CD4-positive, alpha-beta T cell treated with Interleukin-10 for 1 hour (primary cell): ENCODE data around the gene TAS2R41.

Source experiments
- DNase-seq: peaks from one replicate; pipeline ENCODE4 v3.0.0-alpha.2; 2020

Gene TAS2R41

DNA sequence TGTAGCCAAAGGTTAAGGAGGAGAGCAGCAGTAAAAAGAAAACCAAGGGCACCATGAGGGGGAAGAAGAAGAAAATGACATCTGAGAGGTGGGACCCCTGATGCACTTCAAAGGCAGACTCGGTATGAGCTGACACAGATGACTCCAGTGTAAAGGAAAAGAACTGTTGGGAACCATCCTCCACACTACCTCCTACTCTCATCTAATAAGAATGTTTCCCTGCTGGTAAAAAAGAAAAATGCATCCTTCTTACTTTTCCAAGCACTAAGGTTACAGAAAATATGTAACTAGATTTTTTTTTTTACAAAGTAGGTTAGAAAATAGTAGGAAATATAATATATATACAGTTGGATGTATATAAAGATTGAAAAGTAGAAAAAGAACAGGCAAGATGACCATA lies 16.9 kb downstream of the TAS2R41 start:
- no peak for DNase-seq

- no peak for DNase-seq
These were observed 18.2 kb downstream of the TAS2R41 start for GRCh38 chr7:143495851-143496250.

GRCh38 chr7:143496263-143496662 lies 18.6 kb downstream of the TAS2R41 start:
- DNase-seq = no peak

DNA sequence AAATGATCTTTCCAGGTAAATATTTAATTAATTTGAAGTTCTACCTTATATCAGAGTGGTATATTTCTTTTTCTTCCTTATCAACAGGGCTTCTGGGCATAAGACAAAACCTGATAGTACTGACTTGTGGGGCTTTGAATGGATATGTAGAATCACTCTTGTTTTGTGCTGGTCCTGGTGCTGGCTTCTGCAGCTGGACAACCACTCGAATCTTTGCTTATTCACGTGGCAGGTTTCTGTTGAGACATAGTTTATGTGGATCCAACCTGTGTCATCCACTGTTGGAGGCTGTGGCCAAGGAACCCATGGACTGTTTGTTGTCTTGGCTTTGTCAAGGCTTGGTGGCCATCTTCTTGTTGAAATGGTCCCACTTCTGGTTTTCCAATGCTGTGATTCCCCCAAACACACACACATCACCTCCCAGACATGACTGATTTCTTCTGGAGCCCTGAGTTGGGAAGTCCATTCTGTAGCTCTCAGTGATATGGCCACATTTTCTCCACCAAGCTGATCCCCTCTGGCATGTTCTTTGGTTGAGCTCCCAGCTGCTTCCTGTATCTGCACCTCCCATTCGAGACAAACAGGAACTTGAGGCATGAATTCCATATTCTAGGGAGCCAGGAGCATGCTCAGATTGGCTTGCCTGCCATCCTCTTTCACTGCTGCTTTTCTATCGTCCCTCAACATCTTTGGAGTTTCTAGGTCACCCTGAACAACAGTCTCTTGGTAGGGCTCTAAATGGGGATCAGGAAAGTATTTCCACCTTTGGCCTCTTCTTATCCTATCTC lies 19.5 kb downstream of the TAS2R41 start:
- no peak for DNase-seq

DNA sequence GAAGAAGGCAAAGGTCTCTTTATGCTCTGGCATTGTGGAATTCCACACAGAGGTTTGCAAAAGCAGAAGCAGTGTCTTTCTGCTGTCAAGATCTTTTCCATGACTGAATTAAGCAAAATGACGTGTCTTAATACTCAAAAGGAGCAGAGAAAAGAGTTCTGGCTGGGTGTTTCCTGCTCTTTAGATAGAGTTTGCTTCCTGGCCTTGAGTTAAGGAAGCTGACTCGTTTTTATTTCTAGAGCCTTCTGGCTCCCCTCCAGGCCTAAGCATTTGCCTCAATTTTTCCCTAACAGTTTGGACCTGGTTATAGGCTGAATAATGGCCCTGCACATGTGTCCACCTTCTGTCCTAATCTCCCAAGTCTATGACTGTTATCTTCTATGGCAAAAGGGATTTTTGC lies 21.6 kb downstream of the TAS2R41 start:
- DNase-seq = no peak

GRCh38 chr7:143499743-143500348 lies 22.2 kb downstream of the TAS2R41 start:
- DNase-seq = no peak

GRCh38 chr7:143503261-143503660 lies 25.6 kb downstream of the TAS2R41 start:
- no peak for DNase-seq

- no peak for DNase-seq
These were observed 26.7 kb downstream of the TAS2R41 start for GRCh38 chr7:143504215-143504936.

GRCh38 chr7:143504937-143505297 lies 27.2 kb downstream of the TAS2R41 start:
- DNase-seq = no peak

DNA sequence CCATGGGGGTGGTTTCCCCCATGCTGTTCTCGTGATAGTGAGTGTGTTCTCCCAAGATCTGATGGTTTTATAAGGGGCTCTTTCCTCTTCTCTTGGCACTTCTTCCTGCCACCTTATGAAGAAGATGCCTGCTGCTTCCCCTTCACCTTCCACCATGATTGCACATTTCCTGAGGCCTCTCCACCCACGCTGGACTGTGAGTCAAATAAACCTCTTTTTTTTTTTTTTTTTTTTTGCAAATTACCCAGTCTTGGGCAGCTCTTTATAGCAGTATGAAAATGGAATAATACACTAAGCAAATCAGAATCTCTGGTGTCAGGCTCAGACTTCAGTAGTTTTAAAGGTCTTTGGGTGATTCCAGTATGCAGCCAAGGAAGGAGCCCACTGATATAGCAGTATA lies 28.2 kb downstream of the TAS2R41 start:
- DNase-seq = no peak

- no peak for DNase-seq
These were observed 29.4 kb downstream of the TAS2R41 start for GRCh38 chr7:143507094-143507518.

GRCh38 chr7:143507534-143508055 lies 29.9 kb downstream of the TAS2R41 start:
- DNase-seq = no peak

- no peak for DNase-seq
These were observed 33.4 kb downstream of the TAS2R41 start for GRCh38 chr7:143510854-143511592.

- no peak for DNase-seq
These were observed 33.9 kb downstream of the TAS2R41 start for GRCh38 chr7:143511593-143512047.

DNA sequence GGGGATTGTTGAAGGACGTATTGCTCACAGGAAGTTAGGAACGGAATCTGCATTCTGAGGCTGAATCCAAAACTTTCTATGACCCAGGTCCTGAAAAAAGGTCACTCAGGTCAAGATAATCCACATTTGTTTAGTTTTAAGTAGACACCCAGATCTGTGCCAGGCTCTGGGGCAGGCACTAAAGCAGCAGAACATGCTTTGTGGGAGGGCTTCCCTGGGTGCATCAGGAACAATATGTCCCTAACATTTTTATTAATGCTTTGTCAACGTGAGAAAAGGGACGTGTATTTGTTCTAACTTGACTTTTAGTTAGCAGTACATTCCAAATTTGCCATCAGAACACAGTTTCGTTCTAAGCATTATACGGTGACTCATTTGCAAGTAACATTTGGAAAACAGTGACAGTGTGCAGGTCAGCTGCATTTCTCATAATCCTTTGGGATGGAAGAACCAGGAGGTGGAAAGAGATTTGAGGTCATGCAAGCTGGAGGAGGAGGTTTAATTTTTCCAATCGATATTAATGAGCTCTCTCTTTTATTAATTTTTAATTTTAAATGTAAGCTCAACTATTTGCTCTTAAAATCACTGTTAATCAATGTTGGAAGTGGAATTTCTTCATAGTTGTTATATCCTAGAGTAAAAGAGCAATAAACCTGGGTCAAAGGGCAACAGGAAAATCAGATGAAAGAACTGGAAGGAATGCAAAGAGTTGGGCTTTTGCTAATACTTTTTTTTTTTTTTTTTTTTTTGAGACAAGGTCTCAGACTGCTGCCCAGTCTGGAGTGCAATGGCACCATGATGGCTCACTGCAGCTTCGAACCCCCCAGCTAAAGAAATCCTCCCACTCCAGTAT lies 35.0 kb downstream of the TAS2R41 start:
- no peak for DNase-seq

DNA sequence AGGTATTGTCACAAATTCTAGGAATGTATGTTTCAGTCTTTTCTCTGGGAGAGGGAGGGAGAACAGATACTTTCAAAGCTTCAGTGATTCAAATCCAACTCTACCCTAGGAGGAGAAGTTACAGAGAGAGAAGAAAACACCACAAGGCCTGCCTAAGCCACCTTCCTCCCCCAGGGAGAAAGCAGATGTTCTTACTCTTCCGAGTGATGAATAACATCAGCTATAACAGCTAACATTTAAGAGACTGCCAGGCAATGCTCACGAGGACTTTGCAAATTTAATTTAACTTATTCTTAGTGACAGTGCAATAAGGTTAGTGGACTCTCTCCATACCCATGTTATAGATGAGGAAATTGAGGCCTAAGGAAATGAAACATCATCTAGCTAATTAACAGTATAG lies 36.8 kb downstream of the TAS2R41 start:
- DNase-seq = no peak

DNA sequence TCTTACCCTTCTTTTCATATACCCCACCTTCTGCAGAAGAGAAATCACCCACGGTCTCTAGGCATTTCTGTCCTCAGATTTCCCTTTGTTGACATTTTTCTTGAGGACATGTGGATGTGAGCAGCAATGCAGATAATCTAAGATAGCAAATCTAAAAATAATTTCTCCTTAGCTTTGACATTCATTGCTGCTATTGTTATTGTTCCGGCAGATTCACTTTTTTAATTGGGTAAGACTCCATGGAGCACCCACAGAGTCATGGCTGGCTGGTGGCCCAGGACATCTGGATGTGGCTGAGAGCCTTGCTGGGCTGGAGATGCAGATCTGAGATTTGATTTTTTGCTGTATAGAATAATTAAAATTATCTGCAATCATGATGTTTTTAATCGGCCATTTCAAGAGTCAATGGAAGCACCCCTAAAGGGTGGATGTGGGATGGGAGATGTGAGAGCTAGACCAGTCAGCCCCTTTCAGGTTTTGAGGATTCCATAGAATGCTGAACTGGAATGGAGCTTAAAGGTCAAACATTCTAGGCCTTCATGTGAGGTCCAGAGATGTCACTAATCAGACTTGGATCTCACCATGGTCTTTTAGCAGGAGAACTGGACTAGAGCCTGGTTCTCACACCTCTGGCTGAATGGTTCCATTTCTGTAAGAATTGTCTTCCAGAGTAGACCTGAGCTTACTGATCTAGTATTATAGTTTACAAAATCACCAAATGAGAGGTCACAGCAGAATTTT lies 37.5 kb downstream of the TAS2R41 start:
- DNase-seq = no peak

DNA sequence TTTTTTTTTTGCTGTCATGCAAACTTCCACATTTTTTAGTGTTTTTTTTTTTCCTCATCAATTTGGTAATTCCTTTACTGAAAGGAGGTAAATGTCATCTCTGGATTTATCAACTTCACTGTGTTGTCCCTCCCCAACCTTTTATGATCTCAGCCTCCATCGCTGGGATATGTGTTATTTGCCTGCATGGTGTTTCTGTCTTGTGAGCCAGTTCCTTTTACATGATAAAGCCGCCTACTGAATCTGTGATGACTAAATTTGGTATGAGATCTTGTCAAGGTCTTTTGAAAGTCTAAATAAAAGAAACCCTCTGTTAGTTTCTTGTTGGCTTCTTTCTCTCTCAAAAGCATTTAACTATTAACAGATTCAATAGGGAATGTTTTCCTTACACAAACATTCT lies 39.3 kb downstream of the TAS2R41 start:
- no peak for DNase-seq

- DNase-seq = no peak
These were observed 40.8 kb downstream of the TAS2R41 start for GRCh38 chr7:143518521-143518920.

DNA sequence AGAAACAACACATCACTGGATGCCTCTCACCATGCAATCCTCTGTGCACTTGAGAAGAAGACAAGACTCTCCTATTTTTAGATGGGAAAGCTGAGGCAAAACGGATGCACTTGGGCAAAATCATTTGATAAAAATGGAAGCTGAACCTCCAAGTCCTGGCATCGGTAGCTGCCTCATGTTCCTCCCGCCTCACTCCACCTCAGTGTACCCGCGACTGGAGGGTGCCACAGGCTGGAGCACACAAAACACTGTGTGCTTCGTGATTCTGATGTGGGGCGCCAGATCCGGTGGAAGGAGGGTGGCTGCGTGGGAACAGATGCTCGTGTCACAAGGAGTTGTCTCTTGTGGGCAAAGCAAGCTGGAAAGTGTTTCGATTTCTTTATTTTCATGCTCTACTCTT lies 41.3 kb downstream of the TAS2R41 start:
- no peak for DNase-seq

DNA sequence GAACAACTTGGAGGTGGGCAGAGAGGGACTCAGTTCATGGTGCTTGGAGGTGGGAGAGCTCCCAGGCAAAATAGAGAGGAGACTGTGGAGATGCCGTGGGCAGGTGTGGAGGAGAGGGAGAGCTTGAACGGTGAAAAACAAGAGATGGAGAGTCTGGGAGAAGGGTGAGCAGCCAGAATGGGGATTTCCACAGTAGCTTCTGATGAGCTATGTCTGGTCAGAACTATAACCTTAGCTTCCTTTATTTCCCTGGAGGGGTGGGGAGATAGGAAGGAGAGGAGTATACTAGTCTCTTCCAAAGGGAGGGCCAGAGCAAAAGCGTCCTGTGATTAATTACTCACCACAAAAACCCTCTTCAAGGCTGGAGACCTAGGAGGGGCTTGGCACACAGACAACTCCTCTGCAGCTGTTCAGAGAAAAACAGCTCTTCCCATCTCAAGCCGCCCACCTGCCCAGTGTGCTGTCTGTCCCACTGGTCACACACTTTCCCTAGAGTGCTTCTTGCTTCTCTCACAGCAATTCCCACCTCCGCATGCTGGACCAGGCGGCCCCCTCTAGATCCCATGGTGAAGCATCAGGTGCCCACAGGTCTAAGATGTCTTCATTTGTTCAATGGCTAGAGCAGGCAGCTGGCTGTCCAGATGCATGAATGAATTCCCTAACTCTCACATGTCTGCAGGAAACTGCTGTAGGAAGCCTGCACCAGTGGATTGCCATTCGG lies 41.9 kb downstream of the TAS2R41 start:
- no peak for DNase-seq
